NCI-H128 (cell line): Measurements from ENCODE around the gene BLZF1.
"Not testable (repeated sequence)": the region's sequence is repeated elsewhere in the genome, so short reads cannot be mapped to it uniquely, and the experiment has no call there.

ENCODE experiments used
- DNase-seq: peaks from one replicate; lab custom pipeline; 2025; ENCODE audit not compliant: unreplicated experiment; lab: John Stamatoyannopoulos, UW

BLZF1 gene

DNA sequence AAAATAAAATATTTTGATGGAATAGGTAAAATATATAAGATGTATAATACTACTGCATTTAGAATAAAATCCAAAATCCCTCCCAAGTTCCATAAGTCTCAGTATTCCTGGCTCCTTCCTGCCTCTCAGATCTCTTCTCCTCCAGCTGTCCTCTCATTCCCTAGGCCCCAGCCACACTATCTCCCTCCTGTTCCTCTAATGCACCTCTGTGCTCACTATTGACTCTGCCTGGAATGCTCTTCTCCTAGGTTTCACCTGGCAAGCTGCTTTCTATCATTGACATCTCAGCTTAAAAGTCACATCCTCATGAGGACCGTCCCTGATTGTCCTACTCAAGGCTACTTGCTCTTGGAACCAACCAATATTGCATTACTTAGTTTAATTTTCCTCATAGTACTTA is 7.6 kb upstream of the BLZF1 start:
- DNase-seq: no peak

DNA sequence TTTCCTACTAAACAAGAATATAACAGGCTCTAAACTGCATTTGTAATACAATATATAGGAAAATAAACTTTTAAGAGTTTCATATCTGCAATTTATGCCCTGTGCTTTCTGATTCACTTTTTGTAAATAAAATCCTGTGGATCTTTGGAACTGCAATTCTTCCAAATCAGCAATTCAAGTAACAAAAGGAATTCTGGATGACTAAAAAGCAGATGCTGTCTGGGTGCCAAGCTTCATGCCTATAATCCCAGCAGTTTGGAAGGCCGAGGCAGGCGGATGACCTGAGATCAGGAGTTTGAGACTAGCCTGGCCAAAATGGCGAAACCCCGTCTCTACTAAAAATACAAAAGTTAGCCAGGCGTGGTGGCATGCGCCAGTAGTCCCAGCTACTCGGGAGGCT is 6.7 kb upstream of the BLZF1 start:
- no peak for DNase-seq

DNA sequence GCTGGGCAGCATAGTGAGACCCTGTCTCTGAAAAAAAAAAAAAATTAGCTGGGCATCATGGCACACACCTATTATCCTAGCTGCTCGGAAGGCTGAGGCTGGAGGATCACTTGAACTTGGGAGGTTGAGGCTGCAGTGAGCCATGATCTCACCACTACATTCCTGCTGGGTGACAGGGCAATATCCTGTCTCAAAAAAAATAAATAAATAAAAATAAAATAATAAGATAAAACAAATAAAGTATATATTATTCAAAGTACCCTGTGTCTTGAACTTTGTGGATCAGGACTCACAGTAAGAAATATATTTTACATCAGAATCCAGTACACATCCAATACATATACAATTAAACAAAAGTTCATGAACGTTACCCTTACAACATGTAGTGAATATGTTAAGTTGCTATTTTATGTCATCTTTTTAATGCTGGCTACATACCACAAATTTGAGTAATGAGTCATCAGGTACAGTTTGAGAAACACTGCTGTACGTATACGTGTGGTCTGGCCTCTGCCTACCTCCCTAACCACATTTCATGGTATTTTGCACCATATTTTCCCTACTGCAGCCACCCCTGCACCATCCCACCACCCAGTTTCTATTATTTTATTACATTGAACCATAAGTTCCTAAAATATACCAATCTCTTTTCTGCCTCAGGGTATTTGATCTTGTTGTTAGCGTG is 4.8 kb upstream of the BLZF1 start:
- no peak for DNase-seq

DNA sequence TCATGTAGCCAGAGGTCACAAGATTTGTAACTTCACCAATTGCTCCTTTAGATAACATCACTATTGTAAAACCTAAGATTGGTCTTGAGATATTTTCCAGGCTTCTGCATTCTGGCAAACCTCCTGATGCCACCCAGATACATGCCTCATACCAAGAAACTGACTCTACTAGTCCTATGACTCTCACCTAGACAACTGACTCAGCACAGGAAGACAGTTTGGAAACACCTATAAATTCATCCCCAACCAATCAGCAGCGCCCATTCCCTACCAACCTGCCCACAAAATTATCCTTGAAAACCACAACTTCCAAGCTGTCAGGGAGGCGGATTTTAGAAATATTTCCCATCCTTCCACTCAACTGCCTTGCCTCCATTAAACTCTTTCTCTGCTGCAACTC is 3.0 kb upstream of the BLZF1 start:
- no peak for DNase-seq

DNA sequence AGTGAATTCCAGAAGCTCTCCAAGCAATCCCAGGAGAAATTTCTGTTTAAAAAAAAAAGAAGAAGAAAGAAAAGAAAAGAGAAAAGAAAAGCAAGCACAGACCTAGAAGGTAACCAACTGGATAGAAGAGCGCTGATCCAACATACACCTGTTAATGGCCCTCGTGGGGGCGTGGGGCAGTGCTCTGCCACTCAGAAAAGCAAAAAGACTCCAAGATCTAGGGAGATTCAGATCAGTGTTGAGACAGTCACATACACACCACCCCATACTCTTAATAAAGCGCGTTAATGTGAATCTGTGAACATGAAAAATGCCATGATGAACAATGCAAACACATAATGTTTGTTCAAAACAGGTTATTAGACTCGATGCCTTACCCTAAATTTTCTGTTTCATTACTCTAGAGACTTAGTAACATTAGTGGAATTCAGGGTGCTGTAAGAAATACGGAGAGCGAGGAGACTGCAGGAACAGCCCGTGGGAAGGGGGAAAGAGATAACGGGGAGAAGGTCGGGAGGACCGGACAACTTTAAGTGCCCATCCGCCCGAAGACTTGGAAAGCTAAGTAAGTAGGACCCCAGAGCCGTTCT is 804 bp upstream of the BLZF1 start:
- no peak for DNase-seq

DNA sequence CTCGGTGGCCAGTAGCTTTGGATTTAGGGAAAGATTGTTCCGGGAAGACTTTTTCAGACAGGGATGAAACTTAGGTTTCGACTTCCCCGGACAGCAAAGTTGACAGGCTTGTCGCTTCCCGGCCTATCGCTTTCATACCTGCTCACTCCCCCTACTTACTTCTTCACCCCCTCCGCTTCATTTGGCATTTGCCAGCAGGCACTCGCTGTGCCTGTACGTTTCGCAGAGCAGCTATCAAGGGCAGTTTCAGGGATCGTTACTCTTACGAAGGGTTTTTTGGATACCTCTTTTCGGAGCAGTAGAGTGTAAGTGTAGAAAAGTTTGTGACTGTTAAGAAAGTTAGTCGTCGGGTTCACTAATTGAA is 393 bp downstream of the BLZF1 start:
- DNase-seq: no peak

DNA sequence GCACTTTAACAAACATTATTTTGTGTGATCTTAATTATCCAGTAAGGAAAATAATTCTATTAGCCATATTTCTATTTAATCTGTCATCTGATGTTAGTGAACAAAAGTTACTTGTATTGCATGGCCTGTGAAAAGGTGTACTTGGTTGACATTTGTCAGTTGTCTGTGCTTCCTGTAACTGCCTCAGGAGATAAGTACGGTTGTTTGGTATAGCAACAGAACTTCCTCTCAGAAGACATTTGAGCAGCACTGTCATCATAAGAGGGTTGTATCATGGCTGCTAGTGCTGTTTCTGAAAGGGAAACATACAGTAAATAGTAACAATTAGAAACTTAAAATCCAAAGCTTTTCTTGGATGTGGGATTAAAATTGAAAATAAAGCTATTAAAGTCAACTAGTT is 3.4 kb downstream of the BLZF1 start:
- DNase-seq: no peak

DNA sequence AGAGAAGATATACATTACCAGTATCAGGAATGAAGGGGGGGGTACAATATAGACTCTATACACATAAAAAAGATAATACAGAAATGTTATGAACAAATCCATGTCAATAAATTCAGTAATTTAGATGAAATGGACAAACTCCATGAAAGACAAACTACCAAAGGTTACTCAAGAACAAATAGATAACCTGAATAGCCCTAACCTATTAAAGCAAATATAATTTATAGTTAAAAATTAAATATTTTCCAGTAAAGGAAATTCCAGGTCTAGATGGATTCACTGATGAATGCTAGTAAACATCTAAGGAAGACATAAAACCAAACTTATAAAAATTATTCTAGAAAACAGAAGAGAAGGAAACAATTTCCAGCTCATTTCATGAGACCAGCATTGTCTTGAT is 13.2 kb downstream of the BLZF1 start:
- no peak for DNase-seq

DNA sequence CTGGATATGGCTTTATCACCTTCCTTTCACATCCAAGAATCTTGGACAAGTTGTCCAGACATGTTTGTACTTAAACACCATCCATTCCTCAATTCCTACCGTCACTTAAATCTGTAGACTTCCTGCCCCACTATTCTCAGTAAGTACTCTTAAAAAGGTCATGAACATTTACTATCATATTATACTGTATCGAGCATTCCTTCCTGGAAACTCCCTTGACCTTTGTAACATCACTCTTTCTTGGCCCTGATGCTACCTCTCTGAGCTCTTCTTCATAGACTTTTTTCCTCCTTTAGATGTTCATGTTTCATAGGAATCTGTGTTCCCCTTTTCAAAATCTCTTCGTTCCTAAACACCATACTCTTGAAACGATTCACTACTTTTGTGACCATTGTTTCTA is 15.5 kb downstream of the BLZF1 start:
- no peak for DNase-seq

DNA sequence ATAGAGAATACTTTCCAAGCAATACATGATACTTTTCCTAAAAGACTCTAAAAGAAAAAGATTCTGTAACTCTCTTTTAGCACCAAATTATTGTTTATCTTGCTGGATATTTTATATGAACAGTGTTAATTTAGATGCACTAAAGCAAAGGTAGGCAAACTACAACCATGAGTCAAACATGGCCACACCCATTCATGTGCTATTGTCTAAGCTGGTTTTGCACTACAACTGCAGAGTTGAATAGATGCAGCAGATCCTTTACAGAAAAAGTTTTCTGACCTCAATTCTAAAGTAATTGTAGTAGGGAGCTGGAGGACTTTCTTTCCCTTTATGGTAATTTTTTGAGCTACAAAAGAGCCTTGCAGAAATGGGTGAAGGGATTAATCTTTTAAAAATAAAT is 19.4 kb downstream of the BLZF1 start:
- DNase-seq: no peak

DNA sequence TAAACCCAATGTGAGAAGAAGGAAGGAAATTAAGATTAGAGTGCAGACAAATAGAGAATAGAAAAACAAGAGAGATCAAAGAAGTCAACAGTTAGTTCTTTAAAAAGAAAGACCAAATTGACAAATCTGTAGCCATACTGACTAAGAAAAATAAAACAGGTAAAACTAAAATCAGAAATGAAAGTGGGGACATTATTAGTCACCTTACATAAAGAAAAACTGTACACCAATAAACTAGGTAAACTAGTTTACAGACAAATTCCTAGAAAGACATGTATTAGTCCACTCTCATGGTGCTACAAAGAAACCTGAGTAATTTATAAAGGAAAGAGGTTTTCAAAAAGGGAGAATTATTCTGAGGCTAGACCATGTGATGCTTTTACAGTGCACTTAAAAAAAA is 22.3 kb downstream of the BLZF1 start:
- DNase-seq: no peak

DNA sequence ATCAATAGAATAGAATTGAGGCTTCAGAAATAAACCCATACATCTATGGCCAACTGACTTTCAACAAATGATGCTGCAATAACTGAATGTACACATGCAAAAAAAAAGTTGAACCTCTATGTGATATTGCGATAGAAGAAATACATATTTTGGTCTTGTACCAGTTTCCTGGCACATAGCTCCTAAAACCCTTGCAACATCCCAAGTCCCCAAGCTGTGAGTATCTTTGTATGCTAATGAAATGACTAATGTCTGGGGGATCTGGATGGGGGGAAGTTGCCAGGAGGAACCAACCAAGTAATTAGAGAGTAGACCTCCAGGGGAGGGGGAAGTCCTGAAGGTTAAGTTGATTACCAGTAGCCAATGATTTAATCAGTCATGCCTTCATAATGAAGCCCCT is 24.4 kb downstream of the BLZF1 start:
- DNase-seq: no peak

DNA sequence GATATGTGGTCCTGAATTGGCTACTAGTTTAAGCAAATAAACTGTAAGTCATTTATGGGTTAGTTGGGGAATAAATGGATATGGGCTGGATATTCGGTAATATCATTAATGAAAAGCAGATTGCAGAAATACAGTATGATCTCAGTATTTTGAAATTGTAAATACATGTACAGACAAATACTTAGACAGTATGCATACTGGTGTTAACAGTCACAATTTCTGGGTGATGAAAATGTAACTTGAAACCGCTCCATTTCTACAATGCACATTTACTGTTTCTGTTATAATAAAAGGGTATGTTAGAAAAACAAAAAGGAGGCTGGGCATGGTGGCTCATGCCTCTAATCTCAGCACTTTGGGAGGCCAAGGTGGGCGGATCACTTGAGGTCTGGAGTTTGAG is 28.0 kb downstream of the BLZF1 start:
- DNase-seq: no peak

DNA sequence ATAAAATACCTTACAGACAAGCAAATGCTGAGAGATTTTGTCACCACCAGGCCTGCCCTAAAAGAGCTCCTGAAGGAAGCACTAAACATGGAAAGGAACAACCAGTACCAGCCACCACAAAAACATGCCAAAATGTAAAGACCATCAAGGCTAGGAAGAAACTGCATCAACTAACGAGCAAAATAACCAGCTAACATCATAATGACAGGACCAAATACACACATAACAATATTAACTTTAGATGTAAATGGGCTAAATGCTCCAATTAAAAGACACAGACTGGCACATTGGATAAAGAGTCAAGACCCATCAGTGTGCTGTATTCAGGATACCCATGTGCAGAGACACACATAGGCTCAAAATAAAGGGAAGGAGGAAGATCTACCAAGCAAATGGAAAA is 34.6 kb downstream of the BLZF1 start:
- not testable (repeated sequence) for DNase-seq

DNA sequence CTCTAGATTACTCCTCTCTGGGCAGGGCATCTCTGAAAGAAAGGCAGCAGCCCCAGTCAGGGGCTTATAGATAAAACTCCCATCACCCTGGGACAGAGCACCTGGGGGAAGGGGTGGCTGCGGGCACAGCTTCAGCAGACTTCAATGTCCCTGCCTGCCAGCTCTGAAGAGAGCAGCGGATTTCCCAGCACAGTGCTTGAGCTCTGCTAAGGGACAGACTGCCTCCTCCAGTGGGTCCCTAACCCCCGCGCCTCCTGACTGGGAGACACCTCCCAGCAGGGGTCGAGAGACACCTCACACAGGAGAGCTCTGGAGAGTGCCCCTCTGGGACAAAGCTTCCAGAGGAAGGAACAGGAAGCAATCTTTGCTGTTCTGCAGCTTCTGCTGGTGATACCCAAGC is 40.3 kb downstream of the BLZF1 start:
- DNase-seq: not testable (repeated sequence)

DNA sequence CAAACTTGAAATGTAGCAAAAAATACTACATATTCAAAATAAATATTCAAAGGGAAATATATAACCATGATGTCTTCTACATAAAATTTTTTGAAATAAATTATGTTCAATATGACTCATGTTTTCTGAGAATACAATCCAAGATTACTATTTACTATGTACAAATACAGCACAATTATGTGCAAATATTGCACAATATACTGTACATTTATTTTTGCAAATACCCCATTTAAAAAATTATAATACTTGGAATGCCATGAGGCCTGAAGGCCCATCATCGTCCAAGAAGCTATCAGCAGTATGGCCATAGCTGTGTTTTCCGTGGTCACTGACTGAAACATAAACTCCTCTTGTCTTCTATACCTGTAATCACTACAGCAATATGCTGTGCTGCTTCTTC is 47.0 kb downstream of the BLZF1 start:
- DNase-seq: no peak

DNA sequence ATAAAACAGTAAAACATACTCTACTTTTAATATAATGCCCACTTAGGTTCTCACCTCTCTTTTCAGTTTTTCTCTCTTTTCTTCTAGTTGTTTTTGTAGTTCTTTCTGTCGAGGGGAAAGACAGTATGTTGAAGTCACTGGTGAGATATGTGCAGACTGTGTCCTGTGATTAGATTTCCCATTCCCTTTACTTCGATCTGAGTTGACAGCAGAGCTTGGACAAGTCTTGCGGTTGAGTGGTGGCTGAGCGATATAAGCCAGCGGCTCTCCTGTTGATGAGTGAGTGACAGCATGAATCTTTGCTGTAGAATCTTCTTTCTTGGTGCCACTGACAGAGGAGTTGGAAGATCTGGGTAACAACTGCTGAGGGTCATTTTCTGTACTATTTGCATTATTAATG is 53.3 kb downstream of the BLZF1 start:
- DNase-seq: no peak

DNA sequence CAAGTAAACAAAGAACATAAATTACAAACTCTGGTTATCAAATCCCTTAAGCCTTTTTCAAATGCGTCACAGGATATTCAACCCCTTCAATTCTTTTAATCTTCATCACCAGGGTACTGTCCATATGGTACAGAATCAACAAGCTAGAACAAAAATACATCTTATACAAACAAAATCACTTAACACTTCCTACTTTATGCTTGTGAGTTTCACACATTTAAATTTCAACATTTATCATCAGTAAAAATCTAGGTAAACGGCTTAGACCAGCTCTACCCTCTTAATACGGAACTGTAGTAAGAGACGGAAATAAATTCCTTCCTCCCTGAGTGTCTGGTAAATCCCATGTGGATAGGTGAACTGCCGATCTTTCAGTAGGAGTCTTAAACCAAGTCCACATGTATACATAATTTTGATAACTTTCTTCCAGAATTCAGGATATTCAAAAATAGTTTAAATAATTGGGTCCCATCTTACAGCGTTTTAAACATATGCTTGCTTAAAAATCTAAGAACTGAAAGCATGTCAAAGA is 58.2 kb downstream of the BLZF1 start:
- DNase-seq: no peak

DNA sequence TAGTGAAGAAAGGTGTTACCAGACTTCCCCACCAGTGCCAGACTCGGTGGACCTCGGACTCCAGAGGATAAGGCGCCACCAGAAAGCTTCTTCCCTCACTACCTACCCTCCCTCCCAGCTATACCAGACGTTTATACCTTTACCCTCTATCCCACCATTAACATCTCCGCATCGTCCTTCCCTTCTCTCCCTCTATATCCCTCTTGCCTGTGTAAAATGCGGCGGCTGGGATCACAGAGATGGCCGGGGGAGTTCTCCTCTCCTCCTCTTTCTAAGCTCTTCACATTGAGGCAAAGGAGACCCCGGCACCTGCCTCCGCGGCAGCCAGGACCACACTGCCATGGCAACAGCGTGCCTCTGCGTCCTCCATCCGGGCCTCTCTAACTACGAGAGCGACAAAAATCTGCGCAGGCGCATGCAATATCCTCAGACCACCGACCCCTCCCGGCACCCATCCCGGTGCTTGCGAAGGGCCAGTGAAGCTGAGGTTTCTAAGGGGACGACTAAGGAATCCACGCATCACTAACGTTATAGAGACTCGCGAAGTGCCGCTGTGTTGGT is 59.2 kb downstream of the BLZF1 start, which contains the start of gene CCDC181:
Gene CCDC181, minus strand, starts transcription at position 394 of the 561 bp plus-strand sequence. CDS start 2,547 bp downstream, outside the sequence.
- no peak for DNase-seq
